ENCODE data around the gene ANKRD34B.
A peak's percentile ranks its signal among the peaks of the same experiment; 100 is the strongest.
"Not testable (repeated sequence)": the region's sequence is repeated elsewhere in the genome, so short reads cannot be mapped to it uniquely, and the experiment has no call there.

The ANKRD34B gene

DNA sequence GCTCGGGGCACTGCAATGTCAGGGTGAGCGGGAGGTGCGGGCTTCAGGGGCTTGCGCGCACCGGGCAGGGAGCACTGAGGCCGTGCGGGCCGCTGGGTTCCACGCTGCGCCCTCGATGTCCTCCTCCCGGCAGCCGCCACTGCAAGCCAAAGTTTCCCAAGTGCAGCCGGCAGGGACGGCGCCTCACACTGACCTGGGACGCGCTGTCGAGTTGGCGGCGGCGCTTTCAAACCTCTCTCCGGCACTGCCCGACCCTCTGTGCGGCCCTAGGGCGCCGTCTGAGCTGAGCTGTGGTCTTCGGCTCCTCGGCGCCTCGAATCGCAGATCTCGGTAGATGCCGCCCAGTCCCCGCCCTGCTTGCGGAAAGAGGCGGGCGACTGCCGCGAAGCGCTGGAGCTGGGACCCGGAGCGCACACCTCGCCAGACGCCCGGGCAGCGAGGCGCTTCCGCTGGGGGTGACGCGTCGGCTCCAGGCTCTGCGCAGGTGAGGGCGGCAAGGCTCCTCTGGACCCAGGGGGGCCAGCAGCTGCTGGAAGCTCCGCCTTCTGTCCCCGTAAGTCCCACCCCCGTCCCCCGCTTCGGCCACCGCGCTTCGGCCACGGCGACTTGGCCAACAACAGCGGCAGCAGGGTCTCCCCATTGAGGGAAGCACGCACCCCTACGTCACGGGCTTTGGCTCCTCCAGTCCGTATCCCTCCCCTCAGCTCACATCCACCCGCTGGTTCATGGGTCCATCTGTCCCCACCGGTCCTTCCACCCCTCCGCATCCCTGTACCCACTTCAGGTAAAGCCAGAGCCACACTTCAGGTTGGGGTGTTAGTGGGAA is at the start of gene ANKRD34B:
Gene ANKRD34B, minus strand, starts transcription at position 320 of the 826 bp plus-strand sequence. CDS start 10,261 bp downstream, outside the sequence.
- peak; percentile 83 for DNase-seq

DNA sequence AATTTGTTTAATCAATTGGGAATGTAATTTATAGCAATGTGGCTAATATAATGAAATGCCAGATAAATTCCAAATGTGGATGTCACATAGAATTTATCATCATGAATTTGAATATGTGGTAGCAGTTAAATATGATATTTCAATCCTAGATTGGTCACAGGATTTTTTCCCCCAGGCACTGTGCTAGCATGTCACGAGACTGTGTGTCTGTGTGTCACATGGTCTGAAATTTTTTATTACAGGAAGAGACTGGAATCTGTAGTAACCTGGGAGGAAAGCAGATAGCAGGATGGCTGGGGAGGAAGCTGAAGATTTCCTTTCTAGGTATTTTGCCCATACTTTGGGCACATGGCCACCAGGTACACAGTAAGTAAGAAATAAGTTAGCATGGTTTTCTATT is 49.0 kb upstream of the ANKRD34B start:
- no peak for DNase-seq

DNA sequence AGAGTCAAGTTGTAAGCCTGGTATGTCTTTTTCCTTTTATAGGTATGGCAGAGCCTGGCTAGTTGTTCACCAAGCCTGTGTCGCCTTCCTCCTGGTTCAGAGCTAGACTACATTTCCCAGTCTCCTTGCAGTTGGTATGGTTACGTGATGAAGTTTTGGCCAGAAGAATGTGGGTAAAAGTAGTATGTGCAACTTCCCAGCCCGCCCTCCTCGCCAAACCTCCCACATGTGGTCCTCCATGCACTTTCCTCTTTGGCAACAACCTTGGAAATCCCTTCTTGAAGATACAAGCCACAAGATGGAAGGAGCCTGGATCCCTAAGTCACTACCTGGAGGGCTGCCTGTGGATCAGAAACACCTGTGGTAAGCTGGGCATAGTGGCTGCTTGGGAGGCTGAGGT is 48.4 kb upstream of the ANKRD34B start:
- no peak for DNase-seq

DNA sequence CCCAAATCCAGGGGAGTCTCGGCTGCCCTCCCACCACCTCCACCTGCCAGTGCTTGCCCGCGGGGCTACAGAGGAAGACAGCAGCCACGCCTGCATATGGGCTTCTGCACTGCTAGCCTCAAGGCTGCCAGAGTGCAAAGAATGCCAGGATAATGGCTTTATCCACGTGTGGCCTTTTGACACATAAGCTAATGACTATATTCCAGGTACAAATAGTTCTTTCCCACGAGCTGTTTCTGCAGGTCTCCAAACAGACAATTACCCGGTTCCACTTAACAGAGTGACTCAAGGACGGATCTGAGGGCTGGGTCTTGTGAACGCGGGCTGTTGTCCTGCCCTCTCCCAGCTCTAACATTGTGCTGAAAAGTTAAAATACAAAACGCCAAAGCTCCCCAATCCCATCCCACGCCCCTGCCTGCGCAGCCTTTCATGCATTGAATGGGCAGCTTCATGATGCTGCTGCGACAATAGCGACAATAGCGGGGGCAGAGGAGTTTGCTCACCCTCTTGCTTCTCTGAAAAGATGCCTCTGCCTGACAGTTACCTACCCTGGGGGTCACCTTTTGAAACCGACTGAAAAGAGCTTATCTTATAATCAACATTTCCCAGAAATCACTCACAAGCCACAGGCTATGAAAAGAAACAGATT is 45.3 kb upstream of the ANKRD34B start:
- no peak for DNase-seq

DNA sequence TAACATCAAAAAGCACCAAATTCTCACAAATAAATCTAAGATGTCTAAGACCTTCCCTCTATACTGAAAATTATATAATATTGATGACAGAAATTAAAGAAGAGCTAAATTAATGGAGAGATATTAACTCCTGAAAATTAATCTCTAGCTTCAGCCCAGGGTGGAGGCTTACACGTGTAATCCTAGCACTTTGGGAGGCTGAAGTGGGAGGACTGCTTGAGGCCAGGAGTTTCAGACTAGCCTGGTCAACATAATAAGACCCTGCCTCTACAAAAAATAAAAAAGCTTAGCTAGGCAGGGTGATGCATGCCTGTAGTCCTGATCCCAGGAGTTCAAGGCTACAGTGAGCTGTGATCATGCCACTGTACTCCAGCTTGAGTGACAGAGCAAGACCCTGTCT is 39.6 kb upstream of the ANKRD34B start:
- no peak for DNase-seq

DNA sequence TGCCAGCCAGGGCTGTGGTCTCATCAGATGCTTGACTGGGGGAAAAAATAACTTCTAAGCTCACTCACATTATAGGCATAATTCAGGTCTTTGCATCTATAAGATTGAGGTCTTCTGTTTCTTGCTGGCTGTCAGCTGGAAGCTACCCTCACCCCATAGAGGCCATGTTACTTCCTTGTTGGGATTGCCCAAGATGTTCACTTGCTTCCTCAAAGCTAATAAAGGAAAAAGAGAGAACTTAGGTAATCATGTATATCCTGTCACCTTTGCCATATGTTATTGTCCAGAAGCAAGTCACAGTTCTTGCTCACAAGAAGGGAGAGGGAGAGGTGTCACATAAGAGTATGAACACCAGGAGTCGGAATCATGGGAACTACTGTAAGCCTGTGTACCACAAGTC is 38.7 kb upstream of the ANKRD34B start:
- no peak for DNase-seq

DNA sequence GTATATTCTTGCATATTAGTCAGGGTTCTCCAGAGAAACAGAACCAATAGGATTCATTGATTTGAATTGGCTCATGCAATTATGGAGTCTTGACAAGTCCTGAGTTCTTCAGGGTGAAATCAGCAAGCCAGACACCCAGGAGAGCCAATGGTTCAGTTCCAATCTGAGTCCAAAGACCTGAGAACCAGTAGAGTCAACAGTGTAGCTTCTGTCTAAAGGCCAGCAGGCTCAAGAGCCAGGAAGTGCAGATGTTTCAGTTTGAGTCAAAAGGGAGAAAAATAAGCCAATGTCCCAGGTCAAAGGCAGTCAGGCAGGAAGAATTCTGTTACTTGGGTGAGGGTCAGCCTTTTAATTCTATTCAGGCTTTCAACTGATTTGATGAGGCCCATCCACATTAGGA is 37.8 kb upstream of the ANKRD34B start:
- DNase-seq: no peak

DNA sequence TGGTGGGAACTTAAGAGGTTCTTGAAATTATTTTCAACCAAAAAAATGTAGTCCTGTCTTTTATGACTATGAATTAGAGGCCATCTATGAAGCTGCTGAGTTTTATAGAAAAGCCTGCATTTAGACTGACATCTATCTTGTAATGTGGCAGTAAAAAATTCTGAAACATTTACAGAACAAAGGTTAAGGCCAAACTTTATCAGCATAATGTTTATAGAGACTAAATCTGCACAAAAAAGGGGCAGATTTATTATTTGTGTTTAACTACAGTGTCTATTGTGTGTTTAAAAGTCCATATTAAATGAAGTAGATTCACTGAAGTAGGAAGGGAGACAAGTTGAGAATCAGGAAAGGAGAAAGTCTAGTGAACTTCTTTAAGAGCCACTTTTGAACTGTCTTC is 37.3 kb upstream of the ANKRD34B start:
- no peak for DNase-seq

DNA sequence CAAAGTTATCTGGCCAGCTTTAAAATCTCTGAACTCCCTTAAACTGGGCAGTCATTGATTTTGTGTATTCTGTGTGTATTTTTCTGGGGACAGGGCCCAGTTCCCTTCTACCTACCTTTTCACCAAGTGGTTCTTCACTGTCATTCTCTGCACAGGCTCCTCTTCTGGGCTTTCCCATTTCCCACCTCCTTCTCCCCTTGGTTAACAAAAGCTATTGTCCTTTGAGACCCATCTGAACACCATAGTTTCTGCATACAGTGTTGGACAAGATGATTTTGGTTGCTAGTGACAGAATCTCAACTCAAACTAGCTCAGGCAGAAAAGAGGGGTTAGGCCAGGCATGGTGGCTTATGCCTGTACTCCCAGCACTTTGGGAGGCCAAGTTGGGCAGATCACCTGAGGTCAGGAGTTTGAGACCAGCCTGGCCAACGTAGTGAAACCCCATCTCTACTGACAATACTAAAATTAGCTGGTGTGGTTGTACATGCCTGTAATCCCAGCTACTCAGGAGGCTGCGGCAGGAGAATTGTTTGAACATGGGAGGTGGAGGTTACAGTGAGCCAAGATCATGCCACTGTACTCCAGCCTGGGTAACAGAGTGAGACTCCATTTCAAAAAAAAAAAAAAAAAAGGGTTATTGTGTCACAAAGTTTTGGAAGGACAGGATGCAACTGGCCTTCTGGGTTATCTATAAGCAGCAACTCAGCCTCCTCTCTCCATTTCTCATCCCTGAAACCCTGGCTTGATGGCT is 31.0 kb upstream of the ANKRD34B start:
- no peak for DNase-seq

DNA sequence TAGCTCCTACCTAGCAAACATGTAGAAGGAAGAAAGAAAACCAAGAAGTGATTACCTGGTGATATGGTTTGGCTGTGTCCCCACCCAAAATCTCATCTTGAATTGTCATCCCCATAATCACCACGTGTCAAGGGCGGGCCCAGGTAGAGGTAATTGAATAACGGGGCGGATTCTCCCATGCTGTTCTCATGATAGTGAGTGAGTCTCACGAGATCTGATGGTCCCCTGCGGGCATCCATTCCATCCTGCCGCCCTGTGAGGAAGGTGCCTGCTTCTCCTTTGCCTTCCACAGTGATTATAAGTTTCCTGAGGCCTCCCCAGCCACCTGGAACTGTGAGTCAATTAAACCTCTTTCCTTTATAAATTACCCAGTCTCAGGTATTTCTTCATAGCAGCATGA is 27.4 kb upstream of the ANKRD34B start:
- DNase-seq: no peak

DNA sequence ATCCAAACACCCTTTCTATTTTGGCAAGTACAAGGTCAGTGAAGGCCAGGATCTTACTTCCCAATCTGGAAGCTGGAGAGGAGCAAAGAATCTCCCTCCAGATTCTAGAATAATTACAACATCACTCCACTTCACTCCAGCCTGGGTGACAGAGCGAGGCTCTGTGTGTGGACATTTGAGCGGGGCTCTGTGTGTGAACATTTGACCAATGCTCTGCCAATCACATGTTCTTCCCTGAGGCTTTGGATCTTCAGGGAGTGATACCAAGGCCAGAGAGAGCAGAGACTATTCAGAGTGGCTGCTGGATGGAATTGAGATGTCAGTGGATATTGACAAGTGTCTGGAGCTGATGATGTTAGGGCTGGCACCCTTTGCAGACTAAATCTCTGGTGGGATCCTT is 24.7 kb upstream of the ANKRD34B start:
- DNase-seq: no peak

DNA sequence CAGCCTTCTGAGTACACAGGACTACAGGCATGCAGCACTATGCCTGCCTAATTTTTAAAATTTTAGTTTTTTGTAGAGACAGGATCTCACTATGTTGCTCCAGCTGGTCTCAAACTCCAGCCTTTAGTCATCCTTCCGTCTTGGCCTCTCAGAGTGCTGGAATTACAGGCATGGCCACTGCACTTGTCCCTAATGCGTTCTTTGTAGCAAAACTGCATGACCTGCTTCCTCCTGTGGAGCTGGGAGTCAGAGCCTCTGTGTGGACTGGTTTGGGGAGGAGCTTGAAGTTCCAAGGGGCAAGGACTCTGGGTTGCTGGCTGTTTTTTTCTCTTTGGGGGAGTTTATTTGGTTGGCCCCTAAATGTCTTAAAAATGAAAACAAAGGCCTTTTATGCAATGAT is 22.7 kb upstream of the ANKRD34B start:
- DNase-seq: no peak

DNA sequence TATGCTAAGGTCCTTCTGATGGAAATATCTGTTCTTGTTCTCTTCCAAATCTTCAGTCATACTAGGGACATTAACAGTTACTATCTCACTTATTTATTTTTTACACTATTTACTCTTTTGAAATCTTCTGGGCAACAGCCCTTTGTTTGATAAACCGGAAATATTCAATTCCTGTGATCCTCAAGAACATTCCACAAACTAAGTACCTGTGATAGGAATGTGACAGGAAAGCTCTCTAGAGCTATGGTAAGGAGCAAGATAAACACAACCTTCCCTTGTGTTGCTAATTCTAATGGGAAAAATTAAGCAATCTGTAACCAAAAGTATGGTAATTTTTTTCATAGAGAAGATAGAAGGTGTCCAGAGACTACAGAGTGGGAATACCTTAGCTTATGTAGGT is 22.0 kb upstream of the ANKRD34B start:
- no peak for DNase-seq

DNA sequence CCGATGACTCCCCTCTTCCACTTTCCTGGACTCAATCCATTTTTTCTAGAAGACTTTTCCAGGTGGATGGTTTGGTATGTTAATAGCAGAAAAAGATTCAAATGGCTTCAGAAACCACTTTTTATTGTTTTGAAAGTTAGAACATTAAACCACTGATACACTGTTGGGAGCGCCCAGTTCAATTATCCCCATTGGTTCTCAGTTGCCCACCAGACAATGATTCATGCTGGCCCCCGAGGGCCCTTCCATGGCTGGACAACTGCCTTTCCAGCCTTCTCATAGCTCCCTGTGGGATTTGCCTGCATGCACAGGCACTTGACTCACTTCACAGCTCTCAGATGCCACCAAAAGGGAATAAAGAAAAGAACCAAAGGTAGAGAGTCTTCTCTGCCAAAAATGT is 21.3 kb upstream of the ANKRD34B start:
- DNase-seq: no peak

DNA sequence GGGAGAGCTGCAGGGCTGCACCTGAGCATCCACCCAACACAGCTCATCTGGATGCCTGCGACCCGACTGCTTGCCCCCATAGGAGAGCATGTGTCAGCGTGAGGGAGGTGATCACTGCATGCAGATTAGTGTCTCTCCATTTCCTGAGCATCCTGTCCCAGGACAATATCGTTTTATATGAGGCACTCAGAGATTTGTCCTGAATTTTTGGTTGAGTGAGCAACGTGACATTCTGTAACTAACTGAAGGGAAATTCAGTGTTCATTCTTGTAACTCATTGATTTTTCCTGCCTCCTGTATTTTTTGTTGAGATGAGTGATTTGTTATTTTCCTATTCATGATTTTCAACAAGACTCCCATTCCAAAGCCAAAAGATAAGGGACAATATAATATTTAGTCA is 20.7 kb upstream of the ANKRD34B start:
- DNase-seq: no peak

DNA sequence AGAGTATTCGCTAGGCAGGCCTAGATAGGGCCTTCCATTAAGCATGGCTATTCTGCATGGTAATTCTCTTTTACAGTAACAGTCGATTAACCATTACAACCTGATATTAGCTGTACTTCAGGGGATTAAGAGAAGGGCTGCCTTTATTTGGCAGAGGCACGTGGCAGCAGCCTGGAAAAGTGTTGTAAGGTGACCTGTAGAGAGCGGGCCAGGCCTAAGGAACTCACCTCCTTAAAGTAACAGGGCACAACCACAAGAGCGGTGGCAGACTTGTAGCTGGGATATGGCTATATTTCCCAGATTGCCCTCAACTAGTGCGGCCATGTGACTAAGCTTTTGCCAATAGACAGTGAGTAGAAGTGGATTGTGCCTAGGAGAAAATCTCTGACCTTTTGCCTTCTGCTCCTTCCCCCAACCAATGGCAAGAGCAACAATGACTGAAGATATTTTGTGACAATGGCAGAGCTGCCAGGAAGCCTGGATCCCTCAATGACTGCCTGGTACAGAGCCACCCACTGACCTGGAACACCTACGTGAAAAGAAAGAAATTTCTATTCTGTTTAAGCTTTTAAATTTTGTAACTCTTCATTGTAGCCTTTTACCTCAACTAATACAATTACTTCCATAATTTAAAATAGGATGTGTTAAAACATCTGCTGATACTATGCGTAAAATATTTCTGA is 18.9 kb upstream of the ANKRD34B start:
- DNase-seq: no peak

DNA sequence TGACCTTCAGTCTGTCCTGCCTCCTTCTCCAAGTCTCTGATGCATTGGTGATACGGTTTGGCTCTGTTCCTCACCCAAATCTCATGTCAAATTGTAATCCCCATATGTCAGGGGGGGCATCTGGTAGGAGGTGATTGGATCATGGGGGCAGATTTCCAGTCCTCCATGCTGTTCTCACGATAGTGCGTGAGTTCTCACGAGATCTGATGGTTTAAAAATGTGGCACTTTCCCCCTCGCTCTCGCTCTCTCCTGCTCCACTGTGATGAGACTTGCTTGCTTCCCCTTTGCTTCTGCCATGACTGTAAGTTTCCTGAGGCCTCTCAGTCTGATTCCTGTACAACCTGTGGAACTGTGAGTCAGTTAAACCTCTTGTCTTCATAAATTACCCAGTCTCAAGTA is 14.7 kb upstream of the ANKRD34B start:
- no peak for DNase-seq

DNA sequence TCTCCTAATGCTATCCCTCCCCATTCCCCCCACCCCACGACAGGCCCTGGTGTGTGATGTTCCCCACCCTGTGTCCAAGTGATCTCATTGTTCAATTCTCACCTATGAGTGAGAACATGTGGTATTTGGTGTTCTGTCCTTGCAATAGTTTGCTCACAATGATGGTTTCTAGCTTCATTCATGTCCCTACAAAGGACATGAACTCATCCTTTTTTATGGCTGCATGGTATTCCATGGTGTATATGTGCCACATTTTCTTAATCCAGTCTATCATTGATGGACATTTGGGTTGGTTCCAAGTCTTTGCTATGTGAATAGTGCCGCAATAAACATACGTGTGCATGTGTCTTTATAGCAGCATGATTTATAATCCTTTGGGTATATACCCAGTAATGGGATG is 10.2 kb upstream of the ANKRD34B start:
- not testable (repeated sequence) for DNase-seq

DNA sequence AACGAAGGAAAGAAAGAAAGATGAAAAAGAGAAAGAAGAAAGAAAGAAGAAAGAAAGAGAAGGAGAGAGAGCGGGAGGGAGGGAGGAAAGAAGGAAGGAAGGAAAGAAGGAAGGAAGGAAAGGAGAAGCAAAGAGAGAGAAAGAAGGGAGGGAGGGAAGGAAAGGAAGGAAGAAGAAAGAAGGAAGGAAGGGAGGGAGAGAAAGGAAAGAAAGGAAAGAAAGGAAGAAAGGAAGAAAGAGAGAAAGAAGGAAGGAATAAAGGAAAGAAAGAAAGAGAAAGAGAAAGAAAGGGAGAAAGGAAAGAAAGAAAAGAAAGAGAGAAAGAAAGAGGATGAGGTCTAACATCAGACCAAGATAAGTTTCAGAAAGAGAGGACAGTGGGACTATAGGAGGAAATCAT is 9.0 kb upstream of the ANKRD34B start:
- DNase-seq: no peak

DNA sequence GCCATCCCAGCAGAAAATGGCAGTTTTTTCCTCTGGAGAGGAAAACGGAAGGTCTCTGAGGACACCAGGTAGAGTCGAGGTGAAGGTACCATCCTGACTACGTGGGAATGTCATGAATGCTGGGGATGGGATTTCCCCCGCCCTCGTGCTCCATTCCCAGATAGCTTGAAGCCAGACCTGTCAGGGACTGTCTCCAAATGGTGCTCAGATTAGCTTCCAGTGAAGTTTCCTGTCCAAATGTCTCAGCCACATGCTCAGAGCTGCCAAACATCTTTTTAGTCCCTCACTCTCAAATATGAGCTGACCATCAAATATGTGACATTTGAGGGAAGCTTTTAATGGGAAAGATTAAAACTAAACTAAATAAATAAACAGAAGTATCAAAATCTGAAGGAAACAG is 7.6 kb upstream of the ANKRD34B start:
- DNase-seq: no peak

DNA sequence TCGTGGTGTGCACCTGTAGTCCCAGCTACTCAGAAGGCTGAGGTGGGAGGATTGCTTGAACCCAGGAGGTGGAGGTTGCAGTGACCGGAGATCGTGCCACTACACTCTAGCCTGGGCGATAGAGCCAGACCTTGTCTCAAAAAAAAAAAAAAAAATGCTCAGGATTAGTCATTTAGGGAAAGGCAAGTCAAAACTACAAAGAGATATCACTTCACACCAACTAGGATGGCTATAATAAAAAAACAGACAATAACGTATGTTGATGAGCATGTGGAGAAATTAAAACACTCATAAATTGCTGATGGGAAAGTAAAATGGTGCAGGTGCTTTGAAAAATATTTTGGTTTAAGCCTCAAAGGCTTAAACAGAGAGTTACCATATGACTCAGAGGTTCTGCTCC is 6.3 kb upstream of the ANKRD34B start:
- DNase-seq: no peak

DNA sequence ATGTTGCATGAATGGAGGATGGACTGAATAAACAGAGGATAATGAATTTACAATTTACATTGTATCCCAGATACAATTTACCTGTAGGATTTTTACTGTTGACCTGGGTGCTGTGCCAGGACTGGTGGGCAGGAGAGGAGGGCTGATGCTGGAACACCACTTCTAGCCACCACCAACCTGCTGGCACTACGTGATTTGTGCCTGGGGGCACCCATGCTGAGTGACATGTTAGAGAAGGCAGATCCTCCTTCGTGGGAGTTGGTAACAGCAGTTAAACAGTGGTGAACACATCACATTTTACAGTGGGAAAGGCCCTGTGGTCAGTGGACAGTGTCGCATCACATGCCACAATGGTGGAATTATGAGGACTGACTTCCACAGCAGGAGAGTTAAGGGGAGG is 3.0 kb upstream of the ANKRD34B start:
- no peak for DNase-seq

Data from 8988T (cell line).